ENCODE data around the gene KCTD17.

GRCh38 chr22:37044634-37045625 lies 6.6 kb upstream of the KCTD17 start:
- TF ChIP-seq POLR2A (IDR thresholded peaks at IDR 0.05) (no peak), CTCF (IDR thresholded peaks at IDR 0.05) (no peak)
